ENCODE measurements around the gene FBXW10B. TPM values are rescaled to one million over a fixed set of nuclear protein-coding genes. Genes with fewer than 3 reads are reported as not detected.
"Not testable (repeated sequence)": the region's sequence is repeated elsewhere in the genome, so short reads cannot be mapped to it uniquely, and the experiment has no call there.

The FBXW10B gene
- total RNA-seq, 2 experiments from 2014 or later = 0.66 to 0.83 TPM

GRCh38 chr17:15581462-15581861 lies 38.0 kb downstream of the FBXW10B start:
- intact Hi-C loops (cut with DNase I, micrococcal nuclease); H3K27ac Mint-ChIP-seq; DNase-seq; POLR2A ChIA-PET; H3K4me3 Mint-ChIP-seq; H3K36me3 Mint-ChIP-seq (ENCODE audit: low read depth); ATAC-seq; H3K4me1 Mint-ChIP-seq; H3K9me3 Mint-ChIP-seq (ENCODE audit: low read depth); H3K27me3 Mint-ChIP-seq; CTCF ChIA-PET: not testable (repeated sequence)

- CTCF ChIA-PET; H3K4me3 Mint-ChIP-seq; H3K27me3 Mint-ChIP-seq; H3K4me1 Mint-ChIP-seq; H3K36me3 Mint-ChIP-seq (ENCODE audit: low read depth); H3K27ac Mint-ChIP-seq; POLR2A ChIA-PET; H3K9me3 Mint-ChIP-seq (ENCODE audit: low read depth); DNase-seq; ATAC-seq; intact Hi-C loops (cut with DNase I, micrococcal nuclease): not testable (repeated sequence)
Measured at GRCh38 chr17:15576848-15577247, 42.7 kb downstream of the FBXW10B start.

- H3K36me3 Mint-ChIP-seq (ENCODE audit: low read depth); H3K9me3 Mint-ChIP-seq (ENCODE audit: low read depth); ATAC-seq; intact Hi-C loops (cut with DNase I, micrococcal nuclease); DNase-seq; H3K4me3 Mint-ChIP-seq; H3K27me3 Mint-ChIP-seq; POLR2A ChIA-PET; H3K4me1 Mint-ChIP-seq; CTCF ChIA-PET; H3K27ac Mint-ChIP-seq: not testable (repeated sequence)
Measured at GRCh38 chr17:15574660-15575059, 44.8 kb downstream of the FBXW10B start.

- CTCF ChIA-PET = not testable (repeated sequence)
Measured at GRCh38 chr17:15573870-15574269, 45.6 kb downstream of the FBXW10B start.

More at GRCh38 chr17:15573870-15574269, 45.6 kb downstream of the FBXW10B start:
- H3K36me3 Mint-ChIP-seq (ENCODE audit: low read depth); H3K9me3 Mint-ChIP-seq (ENCODE audit: low read depth); H3K27me3 Mint-ChIP-seq; H3K4me3 Mint-ChIP-seq; H3K27ac Mint-ChIP-seq; H3K4me1 Mint-ChIP-seq; intact Hi-C loops (cut with DNase I, micrococcal nuclease); ATAC-seq; DNase-seq: not testable (repeated sequence)
- POLR2A ChIA-PET = interaction anchor here (0.7 kb wide), 1 partner anchor 86 kb away, joined by 3 read pairs; no protein-coding TSS in a partner anchor

Other genes with a start within 250 kb of the FBXW10B start
- gene CDRT4, start 152.1 kb downstream of the FBXW10B start, total RNA-seq = 1 to 10 TPM; 1.9 to 3.6 TPM
- 1 to 10 TPM; 3.6 to 6.2 TPM for gene TVP23C, start 56.2 kb downstream of the FBXW10B start, total RNA-seq
- 10 to 100 TPM; 13.5 to 14.1 TPM for gene TRIM16, start 64.6 kb upstream of the FBXW10B start, total RNA-seq
- gene ZNF286A, start 80.0 kb upstream of the FBXW10B start, total RNA-seq = 10 to 100 TPM; 30.1 to 35.3 TPM
- under 1 TPM; 0.30 to 0.34 TPM for gene TBC1D26, start 112.6 kb upstream of the FBXW10B start, total RNA-seq

Data from activated CD4-positive, alpha-beta T cell treated with anti-CD3 and anti-CD28 coated beads for 36 hours (primary cell).